Hematopoietic multipotent progenitor cell treated with erythropoietin and hydrocortisone succinate and interleukin-3 and kit ligand, for 15 days (in vitro differentiated cells): ENCODE data around the gene NADK.
A peak's percentile ranks its signal among the peaks of the same experiment; 100 is the strongest.
"Not testable (repeated sequence)": the region's sequence is repeated elsewhere in the genome, so short reads cannot be mapped to it uniquely, and the experiment has no call there.

ENCODE experiments used
- DNase-seq: peaks from one replicate; pipeline ENCODE4 v3.0.0-alpha.2; 2015; ENCODE audit warnings: low spot score

NADK gene

GRCh38 chr1:1745651-1746565 lies 32.4 kb downstream of the NADK start:
- peak; percentile 48 for DNase-seq

DNA sequence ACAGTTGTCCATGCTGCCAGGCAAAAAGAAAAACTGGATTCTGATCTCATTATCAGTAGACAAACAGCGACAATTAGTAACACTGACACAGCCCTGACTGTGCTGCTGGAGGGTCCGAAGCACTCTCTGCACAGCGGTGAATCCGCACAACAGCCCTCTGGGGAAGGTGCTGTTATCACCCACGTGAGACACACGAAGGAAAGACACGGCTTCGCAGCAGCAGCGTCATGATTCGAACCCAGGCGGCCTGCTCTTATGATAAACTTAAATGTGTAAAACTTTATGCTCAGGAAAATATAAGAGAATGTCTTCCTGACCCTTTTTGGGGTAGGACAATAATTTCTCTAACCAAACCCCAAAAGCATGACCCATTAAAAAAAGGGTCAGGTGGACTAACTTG lies 35.7 kb downstream of the NADK start:
- not testable (repeated sequence) for DNase-seq

DNA sequence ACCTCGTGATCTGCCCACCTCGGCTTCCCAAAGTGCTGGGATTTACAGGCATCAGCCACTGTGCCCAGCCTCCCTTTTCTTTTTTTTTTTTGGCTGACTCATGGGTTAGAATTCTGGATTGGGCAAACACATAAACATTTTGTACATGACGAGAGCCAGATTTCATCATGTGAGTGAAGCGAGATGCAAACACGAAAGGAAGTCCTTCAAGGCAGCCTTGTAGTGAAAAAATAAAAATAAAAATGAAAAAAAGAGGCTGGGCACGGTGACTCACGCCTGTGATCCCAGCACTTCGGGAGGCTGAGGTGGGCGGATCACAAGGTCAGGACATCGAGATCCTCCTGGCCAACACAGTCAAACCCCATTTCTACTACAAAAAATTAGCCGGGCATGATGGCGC lies 37.3 kb downstream of the NADK start:
- not testable (repeated sequence) for DNase-seq

DNA sequence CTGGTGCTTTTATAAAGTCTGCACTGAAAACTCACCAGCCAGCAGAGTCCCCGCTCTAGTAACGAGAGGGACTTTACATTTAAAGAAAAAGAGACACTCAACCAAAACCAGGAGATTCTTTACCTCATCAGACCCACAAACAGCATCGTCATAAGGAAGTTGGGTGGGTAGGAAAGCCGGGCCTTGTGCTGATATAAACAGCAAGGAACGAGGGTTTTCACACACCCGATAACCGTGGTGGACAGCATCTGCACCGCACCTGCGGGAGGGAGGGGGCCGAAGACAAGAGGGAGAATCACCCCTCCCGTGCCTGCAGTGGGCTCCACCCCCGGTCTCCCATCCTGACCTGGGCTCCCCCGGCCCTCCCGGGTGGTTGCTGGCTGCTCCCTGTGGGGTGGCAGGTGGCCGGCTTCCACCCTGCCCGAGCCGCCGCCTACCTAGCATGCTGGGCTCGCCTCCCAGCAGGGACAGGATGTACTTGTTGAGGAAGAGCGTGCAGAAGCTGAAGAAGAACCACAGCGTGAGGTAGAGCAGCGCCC lies 39.4 kb downstream of the NADK start:
- not testable (repeated sequence) for DNase-seq

GRCh38 chr1:1737675-1738590 lies 40.3 kb downstream of the NADK start:
- not testable (repeated sequence) for DNase-seq

GRCh38 chr1:1732381-1732780 lies 45.9 kb downstream of the NADK start:
- no peak for DNase-seq

DNA sequence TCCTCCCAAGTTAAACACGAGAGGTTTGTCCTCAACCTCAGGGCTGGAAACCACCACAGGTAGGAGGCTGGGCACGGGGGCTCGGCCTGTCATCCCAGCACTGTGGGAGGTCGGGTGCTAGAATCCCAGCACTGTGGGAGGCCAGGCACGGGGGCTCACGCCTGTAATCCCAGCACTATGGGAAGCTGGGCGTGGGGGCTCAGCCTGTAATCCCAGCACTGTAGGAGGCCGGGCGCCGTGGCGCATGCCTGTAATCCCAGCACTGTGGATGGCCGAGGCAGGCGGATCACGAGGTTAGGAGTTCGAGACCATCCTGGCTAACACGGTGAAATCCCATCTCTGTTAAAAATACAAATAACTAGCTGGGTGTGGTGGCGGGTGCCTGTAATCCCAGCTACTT lies 47.4 kb downstream of the NADK start:
- no peak for DNase-seq

- not testable (repeated sequence) for DNase-seq
These were observed 48.0 kb downstream of the NADK start for GRCh38 chr1:1730230-1730629.

DNA sequence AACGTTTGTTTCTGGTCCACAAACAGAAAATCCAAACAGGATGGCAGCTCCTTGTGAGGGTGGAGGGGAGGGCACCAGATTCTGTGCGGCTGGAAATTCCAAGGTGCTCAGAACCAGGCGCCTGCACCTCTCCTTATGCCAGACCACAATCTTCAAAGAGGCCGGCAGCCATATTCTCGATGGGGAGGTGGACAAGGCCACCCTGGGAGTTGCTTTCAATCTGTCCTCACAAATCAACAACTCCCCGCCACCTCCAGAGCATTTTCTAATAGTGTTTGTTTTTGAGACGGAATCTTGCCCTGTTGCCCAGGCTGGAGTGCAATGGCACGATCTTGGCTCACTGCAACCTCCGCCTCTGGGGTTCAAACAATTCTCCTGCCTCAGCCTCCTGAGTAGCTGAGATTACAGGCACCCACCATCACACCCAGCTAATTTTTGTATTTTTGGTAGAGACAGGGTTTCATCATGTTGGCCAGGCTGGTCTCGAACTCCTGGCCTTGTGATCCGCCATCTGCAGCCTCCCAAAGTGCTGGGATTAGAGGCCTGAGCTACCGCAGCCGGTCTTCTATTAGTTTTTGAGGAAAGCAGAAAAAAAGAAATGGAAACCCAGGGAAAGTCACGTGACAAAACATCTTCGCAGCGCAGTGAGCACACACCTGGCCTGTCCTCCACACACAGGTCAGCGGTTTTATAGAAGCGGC lies 49.0 kb downstream of the NADK start:
- DNase-seq = not testable (repeated sequence)

DNA sequence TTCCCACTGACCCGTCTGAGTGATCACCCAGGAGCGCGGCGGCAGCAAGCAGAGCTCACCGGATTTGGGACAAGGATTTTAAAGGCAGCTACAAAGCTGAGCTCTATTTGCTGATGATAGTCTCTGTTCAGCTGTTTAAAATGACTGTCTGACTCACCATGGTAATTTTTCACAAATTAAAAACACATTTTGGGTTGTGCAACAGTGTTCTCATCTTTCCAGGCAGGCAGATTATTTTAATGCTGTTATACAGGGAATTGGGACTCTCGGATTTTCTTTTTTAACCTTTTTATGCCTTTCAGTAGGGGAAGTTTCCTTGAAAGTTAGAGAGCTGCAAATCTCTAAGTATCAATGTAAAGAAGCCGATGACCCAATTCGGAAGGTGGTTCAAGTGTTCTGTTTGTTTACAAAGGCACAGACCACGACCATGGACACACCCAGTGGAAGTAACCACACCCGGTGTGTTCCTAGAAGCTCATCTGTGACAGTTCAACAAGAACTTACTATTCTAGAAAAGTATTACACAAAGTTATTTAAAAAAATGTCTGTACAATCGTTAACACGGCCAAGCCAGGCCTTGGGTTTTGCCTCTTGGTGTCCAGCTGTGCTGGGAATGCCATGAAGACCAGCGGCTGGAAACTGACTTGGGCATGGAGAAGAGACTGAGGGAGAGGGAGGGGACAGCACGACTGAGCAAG lies 49.8 kb downstream of the NADK start:
- DNase-seq = peak; percentile 73

- DNase-seq = not testable (repeated sequence)
These were observed 51.1 kb downstream of the NADK start for GRCh38 chr1:1727131-1727651.

DNA sequence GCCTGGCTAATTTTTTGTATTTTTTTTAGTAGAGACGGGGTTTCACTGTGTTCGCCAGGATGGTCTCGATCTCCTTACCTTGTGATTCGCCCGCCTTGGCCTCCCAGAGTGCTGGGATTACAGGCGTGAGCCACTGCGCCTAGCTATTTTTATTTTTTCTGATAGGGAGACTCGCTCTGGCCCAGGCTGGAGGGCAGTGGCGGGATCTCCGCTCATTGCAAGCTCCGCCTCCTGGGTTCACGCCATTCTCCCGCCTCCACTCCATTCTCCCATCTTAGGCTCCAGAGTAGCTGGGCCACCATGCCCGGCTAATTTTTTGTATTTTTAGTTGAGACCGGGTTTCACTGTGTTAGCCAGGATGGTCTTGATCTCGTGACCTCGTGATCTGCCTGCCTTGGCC lies 52.2 kb downstream of the NADK start:
- DNase-seq = not testable (repeated sequence)

GRCh38 chr1:1724035-1724864 lies 54.0 kb downstream of the NADK start, which contains the start of gene CDK11A:
TSS of gene CDK11A (minus strand) at chr1:1724357. CDS start at chr1:1722818, 1,539 bp downstream.
- DNase-seq = peak; percentile 98

GRCh38 chr1:1721201-1721600 lies 57.1 kb downstream of the NADK start:
- DNase-seq = no peak

DNA sequence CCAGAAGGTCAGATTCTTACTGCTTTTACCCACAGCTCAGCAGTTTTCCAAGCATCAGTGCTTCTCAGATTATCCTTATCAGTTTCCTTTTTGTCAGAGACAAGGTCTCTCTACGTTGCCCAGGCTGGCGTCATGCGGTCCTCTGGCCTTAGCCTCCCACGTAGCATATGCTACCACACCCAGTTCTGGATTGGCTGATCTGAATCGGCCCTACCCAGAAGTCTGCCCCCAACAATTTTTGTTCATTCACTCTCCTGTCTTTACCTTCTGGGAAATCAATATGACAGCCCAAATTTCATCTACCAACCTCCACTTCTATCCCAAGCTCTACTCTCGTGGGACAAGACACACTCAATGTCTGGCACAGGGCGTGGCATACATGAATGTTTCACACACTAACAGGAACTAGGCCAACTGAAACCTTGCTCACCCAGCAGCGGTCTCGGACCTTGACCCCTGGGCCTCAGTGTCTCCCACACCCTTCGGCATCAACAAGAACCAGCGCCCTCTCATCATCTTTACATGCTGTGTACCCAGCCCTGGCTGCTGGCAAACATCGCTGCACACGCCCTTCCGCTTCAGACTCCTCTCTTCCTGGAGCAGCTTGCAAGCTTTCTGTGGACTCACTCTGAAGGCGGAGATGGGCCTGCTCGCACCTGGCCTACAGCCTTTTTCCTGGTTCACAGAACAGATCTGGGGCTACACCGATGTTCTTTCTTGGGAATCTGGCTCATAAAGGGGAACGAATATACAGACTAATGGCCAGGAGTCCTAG lies 63.0 kb downstream of the NADK start:
- peak; percentile 78 for DNase-seq

DNA sequence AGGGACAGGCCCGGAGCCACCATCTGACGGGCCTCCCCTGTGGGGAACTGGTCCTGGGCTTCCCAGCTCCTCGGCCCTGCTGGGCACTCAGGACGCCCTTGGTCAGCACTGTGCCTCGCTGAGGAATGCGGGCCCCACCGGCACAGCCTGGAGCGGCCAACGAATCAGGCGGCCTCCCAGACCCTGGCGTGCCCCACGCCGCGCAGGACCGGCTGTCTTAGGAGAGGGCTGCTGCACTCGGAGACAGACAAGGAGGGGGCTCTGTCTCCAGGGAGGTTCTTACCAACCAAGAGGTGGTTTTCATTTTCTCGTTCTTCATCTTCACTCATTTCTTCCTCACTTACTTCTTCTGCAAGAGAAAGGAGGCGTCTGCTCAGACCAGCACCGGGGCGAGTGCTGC lies 70.4 kb downstream of the NADK start:
- DNase-seq = not testable (repeated sequence)

- DNase-seq = not testable (repeated sequence)
These were observed 71.0 kb downstream of the NADK start for GRCh38 chr1:1707241-1707640.

GRCh38 chr1:1705623-1706022 lies 72.6 kb downstream of the NADK start:
- not testable (repeated sequence) for DNase-seq
